GM19025 (cell line): ENCODE data around the gene KIF6.
"Not testable (repeated sequence)": the region's sequence is repeated elsewhere in the genome, so short reads cannot be mapped to it uniquely, and the experiment has no call there.

Experiments used
- ATAC-seq: cut with Tn5 transposase; IDR thresholded peaks from one replicate; pipeline ENCODE4 v1.9.1; 2021; ENCODE audit warnings: mild to moderate bottlenecking, low read depth, moderate library complexity; ENCODE audit not compliant: unreplicated experiment

Gene KIF6

DNA sequence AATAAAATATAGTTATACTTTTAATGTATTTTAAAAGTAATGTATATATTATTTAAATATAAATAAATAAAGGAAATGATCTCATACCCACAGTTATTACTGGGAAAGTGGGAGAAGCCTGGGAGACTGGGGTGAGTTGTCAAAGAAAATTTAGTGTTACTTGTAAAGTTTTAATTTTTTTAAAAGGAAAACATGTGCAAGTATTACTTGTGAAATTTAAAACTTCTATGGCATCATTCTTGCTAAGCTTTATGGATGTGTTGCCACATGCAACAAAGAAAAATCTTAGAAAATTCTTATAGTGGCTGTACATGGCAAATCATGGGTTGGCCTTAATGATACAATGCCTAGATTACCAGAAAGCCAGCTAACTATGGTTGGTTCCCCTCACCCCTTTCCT is 208.7 kb downstream of the KIF6 start:
- ATAC-seq, result no peak

DNA sequence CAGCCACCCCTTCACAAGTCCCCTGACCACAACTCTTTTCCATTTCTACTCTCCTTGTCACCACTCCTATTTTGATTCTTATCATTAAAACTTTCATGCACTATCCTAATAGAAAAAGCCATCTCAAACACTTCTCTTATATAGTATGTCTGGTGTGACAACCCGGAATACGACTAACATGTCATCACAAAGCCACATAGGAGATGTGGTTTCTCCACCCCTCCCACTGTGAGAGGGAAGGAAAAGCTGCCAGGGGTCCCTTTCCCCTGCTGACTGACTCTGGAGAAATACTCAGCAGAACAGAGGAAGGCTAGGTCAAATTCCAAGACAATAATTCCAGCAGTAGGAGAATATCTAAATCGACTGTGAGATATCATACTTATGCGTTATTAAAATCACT is 209.7 kb downstream of the KIF6 start:
- ATAC-seq, result no peak

GRCh38 chr6:39515006-39515405 is 210.2 kb downstream of the KIF6 start:
- no peak for ATAC-seq

DNA sequence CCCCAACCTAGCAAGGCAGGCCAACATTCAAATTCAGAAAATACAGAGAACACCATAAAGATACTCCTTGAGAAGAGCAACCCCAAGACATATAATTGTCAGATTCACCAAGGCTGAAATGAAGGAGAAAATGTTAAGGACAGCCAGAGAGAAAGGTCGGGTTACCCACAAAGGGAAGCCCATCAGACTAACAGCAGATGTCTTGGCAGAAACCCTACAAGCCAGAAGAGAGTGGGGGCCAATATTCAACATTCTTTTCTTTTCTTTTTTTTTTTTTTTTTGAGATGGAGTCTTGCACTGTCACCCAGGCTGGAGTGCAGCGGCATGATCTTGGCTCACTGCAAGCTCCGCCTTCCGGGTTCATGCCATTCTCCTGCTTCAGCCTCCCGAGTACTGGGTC is 215.4 kb downstream of the KIF6 start:
- ATAC-seq, result not testable (repeated sequence)

DNA sequence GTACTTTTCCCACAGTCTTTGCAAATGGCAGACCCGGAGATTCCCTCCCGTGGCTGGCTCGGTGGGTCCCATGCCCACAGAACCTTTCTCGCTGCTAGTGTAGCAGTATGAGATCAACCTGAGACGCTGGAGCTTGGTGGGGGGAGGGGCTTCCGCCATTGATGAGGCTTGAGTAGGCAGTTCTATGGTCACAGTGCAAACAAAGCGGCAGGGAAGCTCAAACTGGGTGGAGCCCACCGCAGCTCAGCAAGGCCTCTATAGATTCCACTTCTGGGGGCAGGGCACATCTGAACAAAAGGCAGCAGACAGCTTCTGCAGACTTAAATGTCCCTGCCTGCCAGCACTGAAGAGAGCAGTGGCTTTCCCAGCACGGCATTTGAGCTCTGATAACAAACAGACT is 216.7 kb downstream of the KIF6 start:
- no peak for ATAC-seq

- ATAC-seq, result no peak
These were observed 217.7 kb downstream of the KIF6 start for GRCh38 chr6:39507331-39507998.

DNA sequence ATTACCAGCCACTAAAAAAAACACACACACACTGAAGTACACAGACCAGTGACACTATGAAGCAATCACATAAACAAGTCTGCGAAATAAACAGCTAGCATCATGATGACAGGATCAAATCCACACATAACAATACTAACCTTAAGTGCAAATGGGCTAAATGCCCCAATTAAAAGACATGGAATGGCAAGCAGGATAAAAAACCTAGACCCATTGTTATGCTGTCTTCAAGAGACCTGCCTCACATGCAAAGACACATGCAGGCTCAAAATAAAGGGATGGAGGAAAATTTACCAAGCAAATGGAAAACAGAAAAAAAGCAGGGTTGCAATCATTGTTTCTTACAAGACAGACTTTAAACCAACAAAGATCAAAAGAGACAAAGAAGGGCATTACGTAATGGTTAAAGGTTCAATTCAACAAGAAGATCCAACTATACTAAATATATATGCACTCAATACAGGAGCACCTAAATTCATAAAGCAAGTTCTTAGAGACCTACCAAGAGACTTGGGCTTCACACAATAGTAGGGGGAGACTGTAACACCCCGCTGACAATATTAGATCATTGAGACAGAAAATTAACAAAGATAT is 222.7 kb downstream of the KIF6 start:
- ATAC-seq, result not testable (repeated sequence)

DNA sequence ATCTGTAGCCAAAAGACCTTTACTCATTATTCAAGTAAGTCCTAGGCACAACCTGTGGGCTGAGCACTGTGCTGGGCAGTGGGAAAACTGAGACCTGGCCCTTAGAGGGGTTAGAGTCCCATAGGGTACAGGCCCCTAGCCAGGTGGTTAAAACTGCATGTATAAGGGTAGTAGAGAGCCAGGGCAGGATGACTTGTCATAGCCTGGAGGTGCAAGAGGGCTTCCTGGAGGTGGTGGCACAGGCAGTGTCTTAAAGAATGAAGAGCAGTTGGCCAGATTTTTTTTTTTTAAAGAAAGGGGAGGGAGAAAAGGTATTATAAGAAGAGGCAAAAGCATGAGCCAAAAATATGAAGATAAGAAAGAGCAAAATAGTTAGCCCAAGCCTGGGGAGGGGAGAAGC is 226.2 kb downstream of the KIF6 start:
- ATAC-seq, result no peak

GRCh38 chr6:39498096-39498495 is 227.1 kb downstream of the KIF6 start:
- no peak for ATAC-seq

- ATAC-seq, result no peak
These were observed 228.3 kb downstream of the KIF6 start for GRCh38 chr6:39496915-39497314.

DNA sequence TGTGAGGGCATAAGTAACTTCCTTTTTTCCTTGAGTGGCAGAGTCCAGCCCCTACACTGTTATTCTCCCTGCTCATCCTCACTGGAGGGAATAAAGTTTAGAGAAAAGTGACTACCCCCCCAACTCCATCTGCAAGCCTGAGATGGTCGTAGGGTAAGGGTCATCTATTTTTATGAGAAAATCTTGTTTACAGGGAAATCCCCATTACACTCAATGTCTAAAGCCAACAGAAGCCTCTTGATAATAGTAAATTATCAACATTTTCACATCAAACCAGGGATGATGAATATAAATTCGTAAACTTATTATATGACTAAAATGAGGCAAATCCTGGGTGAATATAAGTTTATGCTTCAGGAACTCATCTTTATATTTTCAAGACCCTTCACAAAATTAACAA is 228.8 kb downstream of the KIF6 start:
- ATAC-seq, result no peak

- no peak for ATAC-seq
These were observed 229.6 kb downstream of the KIF6 start for GRCh38 chr6:39495640-39496039.

- no peak for ATAC-seq
These were observed 230.2 kb downstream of the KIF6 start for GRCh38 chr6:39494998-39495397.

GRCh38 chr6:39493777-39494176 is 231.4 kb downstream of the KIF6 start:
- ATAC-seq, result no peak

DNA sequence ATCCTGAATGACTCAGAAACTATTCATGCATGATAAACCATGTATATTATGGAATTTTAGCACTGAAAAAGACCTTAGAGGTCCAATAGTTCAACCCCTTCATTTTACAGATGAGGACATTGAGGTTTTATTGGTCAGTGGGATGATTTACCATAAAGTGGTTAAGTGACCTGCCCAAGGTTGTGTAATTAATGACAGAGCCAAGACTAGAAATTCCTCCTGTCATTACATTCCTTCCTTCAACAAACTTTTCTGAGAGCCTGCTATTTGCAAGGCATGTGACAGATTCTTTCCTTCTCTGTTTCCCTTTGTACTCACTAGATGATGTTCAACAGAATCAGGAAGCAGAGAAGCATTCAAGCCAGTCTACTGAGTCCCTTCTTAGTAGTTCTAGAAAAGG is 232.0 kb downstream of the KIF6 start:
- ATAC-seq, result no peak

DNA sequence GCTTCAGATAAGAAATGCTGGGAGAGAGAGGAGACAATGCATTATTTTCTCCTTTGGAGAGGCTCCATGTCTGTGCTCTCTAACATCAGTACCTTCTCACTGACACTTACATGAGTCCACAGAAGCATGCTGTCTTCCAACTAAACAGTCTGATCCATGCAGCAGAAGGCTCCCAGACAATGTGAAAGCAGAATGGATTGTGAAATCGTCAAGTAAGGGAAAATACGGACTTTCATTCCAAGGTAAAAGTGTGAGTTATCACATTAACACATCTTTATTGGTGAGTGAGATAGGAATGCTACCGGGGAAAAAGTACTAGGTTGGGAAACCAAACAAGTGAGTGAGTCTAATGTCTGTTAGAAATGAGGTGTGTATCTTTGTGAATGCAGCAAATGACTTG is 235.1 kb downstream of the KIF6 start:
- no peak for ATAC-seq

GRCh38 chr6:39488255-39488879 is 236.8 kb downstream of the KIF6 start:
- no peak for ATAC-seq

DNA sequence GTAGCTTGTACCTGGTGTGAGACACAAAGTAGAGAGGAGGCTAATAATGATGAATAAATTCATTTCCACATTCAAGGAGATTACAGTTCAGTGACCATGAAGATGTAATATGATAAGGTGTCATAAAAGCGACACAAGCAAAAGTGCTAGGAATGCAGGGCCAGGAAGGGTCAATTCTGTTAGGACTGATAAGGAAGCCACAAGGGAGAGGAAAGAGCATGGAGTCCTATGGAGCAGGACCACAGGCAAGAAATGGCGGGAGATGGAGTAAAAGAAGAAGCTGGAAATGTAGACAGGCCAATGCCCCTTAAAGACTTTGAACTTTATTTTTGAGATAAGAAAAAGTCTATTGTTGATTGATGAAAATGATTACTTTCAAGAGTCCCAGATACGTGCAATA is 240.9 kb downstream of the KIF6 start:
- ATAC-seq, result no peak

GRCh38 chr6:39479819-39480218 is 245.4 kb downstream of the KIF6 start:
- ATAC-seq, result not testable (repeated sequence)

- no peak for ATAC-seq
These were observed 248.5 kb downstream of the KIF6 start for GRCh38 chr6:39476670-39477069.

DNA sequence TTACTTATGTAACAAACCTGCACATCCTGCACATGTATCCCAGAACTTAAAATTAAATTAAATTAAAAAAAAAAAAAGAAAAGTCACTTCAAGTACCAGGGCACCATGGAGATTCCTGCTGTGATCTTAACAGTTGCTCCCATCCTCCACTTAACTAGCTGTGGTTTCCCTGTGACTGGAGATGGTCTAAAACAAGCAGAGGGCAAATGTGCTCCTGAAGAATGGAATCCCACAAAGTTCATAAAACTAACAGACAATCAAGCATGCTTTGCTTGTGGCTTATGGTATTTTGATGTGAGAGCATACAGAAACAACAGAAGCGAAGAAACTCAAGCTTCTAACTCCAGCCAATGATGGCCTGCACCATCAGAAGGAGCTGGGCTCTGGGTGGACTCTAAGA is 249.1 kb downstream of the KIF6 start:
- ATAC-seq, result no peak
